Epithelial cell of umbilical artery (primary cell): ENCODE data around the gene KLHL33. TPM values are rescaled to one million over a fixed set of nuclear protein-coding genes. Genes with fewer than 3 reads are reported as not detected.

Experiments
- total RNA-seq: library from RNA; depleted of rRNA; stranded (reverse); fragments of >200 nt; gene quantifications from 2 replicates; pipeline ENCODE4 v1.2.3, GENCODE V29; 2014

KLHL33 gene, protein sequence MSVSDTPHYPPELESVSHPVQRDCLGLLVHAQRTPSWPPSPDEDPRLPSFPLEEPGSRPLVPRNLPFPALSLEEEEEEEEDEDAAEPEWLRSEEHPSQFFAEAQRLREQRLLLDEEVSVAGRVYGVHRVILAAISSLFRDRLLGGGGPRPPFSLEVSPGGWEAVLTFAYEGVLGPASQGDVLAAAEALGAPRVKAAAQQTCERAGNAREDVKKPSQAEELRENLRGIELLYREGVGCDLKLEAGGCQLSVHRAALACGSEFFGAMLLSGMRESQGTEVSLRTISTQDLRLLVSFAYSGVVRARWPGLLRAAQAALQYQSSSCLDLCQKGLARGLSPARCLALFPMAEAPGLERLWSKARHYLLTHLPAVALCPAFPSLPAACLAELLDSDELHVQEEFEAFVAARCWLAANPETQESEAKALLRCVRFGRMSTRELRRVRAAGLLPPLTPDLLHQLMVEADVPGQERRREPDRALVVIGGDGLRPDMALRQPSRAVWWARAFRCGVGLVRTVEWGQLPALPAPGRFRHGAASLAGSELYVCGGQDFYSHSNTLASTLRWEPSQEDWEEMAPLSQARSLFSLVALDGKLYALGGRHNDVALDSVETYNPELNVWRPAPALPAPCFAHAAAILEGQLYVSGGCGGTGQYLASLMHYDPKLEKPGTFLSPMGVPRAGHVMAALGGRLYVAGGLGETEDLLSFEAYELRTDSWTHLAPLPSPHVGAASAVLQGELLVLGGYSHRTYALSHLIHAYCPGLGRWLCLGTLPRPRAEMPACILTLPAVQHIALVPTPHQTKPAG
- not detected in 2 replicates for total RNA-seq

DNA sequence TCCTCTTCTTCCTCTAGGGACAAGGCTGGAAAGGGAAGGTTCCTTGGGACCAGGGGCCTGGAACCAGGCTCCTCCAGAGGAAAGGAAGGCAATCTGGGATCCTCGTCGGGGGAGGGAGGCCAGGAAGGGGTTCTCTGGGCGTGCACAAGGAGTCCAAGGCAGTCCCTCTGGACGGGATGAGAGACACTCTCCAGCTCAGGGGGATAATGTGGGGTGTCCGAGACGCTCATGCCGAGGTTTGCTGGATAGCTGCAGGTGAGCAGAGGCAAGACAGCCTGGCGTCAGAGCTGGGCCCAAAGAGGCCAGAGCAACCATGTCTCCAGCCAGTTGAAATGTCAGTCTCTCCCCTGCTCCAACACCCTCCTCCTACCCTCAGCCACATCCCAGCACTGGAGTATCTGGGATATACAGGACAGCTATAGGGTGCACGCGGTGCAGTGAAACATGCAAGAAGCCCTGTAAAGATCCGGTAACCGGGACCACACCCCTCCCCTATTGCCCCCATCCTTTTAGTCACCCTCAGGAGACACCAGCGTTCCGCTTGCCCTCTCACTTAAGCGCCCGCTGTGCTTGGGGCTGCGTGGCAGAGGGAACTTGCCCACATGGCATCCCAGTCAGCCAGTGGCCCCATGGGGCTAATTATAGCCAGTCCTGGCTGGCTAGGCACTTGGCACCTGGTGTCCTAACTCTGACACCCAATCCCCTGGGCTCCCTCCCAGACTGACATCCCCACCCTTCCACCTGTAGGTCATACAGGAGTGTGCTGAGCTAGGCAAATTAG lies at the start of gene KLHL33:
TSS of gene KLHL33 (minus strand) at position 585 of the 781 bp plus-strand sequence. CDS start at position 230, 355 bp downstream.

DNA sequence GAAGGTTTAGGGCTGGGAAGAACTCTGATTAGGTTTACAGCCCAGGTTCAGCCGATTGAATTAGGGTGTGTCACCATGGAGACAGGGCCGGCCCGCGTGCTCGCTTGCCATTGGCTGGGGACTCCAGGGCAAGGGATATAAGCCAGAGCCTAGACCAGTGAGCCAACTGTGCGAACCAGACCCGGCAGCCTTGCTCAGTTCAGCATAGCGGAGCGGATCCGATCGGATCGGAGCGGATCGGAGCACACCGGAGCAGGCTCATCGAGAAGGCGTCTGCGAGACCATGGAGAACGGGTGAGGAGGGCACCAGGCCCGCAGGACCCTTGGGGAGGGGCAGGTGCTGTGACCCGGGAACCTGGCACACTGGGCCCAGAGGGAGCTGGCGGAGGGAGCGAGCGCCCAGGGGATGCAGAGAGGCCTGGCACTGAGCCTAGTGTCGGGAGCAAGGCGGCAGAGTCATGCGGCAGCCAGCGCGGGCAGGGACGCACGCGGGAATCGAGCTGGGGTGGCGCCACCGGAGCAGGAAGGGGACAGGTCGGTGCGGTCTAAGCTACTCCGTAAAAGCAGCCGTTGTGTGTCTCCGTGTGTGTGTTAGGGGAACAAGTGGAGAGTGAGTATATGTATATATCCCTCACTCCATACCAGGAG lies 33.4 kb upstream of the KLHL33 start, which contains the start of gene PNP:
TSS of gene PNP (plus strand) at position 165 of the 648 bp plus-strand sequence. CDS start at position 284, 119 bp downstream.

DNA sequence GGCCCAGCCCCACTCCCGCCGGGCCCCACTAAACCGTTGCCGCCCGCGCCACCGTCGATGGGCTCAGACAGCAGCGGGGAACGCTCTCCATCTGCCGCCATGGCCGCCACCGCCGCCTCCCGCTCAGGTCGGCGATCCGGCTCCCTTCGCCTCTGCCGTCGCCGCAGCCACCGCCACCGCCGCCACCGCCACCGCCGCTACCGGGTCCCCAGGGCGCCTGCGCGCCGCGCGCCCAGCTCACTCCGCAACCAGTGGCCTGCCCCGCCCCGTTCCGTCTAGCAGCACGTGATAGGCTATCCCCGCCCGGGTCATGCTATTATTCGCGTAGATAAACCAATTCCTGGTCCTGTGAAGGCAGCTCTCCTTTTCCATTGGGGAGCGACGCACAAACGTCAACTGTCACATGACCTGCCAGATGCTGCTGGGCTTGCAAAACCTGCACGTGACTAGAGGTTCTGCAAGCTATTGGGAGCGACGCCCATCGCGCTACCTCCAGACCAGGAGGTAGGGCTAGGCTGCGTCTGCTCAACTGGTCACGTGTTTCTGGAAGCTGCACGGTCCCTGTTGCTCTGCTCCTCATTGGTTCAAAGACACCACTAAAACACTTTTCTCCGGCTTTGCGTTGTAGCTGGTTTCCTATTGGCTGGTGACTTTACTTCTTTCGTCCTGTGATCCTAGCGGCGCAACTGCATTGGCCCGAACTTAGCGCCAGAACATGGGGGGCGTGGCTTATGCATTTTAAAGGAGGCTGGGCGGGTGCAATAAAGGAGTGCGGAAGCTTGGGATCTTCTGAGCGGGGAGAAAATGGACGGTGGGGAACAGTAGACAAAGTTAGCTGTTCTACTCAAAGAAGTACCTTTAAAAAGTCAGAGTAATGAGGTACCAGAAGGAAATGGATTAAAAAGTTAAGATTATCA lies 25.5 kb upstream of the KLHL33 start, which contains the start of gene PIP4P1:
TSS of gene PIP4P1 (minus strand) at position 210 of the 917 bp plus-strand sequence. CDS start at position 101, 109 bp downstream.

DNA sequence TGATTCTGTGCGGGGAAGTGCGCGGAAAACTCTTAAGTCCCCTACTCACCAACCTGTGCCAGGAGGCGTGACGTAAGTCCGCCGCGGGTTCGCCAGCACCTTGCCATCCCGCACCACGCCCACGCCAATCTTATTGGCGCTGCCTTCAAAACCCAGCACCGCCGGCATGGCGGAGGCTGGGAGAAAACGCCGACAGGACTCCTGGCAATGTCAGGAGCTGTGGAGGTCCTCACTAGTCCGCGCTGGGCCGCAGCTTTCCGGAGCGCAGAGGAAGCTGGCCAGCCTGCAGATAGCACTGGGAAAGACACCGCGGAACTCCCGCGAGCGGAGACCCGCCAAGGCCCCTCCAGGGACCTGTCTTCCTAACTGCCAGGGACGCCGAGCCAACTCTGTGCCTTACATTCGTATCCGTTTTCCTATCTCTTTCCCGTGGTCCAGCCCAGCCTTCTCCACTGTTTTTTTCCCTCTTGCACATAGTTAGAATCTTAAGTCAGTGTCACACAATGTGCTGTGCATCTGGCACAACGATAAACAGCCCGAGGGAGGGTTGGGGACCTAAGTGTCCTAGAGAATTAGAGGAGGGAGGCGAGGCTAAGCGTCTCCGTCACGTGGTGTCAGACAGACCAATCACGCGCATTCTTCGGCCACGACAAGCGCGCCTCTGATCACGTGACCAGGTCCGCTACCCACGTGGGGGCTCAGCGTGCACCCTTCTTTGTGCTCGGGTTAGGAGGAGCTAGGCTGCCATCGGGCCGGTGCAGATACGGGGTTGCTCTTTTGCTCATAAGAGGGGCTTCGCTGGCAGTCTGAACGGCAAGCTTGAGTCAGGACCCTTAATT lies 18.8 kb upstream of the KLHL33 start, which contains the start of the genes APEX1 and OSGEP:
TSS of gene APEX1 (plus strand) at position 711 of the 839 bp plus-strand sequence. CDS start 420 bp downstream, outside the sequence.
TSS of gene OSGEP (minus strand) at position 297 of the 839 bp plus-strand sequence. CDS start at position 168, 129 bp downstream.

DNA sequence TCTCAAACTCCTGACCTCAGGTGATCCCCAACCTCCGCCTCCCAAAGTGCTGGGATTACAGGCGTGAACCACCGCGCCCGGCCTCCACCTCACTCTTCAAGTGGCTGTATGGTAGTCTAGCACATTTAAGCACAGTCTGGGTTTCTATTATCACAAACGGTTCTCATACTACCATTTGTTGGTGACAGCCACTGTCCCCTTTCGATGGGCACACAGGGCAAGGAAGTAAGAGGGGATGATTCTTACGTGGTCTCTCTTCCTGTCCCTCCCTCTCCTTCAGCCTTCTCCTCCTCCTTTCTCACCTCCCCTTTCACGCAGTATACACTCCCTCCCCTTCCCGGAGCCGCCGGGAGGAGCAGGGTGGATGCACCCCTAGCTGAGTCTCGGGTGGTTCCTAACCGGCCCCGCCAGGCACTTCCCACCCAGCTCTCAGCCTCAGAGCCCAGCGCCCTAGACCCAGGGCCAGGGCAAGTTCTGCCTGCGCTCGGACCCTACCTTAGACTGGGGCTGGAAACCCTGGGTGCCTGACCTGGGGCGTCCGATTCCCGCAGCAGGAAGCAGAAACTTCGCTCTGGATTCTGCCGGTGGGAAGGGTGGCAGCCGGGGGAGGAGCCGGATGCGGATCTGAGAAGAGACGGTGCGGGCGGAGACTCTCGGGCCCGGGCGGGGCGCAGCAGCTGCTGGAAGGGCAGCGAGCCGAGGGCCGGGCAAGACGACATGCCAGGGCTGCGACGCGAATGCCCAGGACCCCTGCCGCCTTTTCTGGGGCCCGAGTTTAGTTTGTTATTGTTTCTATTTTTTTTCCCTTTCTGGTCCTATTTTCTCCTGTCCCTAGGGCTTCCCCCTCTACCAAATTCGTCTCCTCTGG lies 22.9 kb downstream of the KLHL33 start, which contains the start of gene TEP1:
TSS of gene TEP1 (minus strand) at position 626 of the 868 bp plus-strand sequence. CDS start 5,062 bp downstream, outside the sequence.

Other genes with a start within 250 kb of the KLHL33 start
- not detected in 2 replicates for gene OR11G2, start 245.3 kb downstream of the KLHL33 start, total RNA-seq
- gene OR11H6, start 212.5 kb downstream of the KLHL33 start, total RNA-seq = not detected in 2 replicates
- not detected in 2 replicates for gene OR11H7, start 207.2 kb downstream of the KLHL33 start, total RNA-seq
- gene OR11H4, start 196.9 kb downstream of the KLHL33 start, total RNA-seq = not detected in 2 replicates
- gene TTC5, start 130.2 kb downstream of the KLHL33 start, total RNA-seq = 26.0 and 79.2 TPM in 2 replicates
- 36.2 and 50.7 TPM in 2 replicates for gene CCNB1IP1, start 102.9 kb downstream of the KLHL33 start, total RNA-seq
- gene PARP2, start 92.5 kb downstream of the KLHL33 start, total RNA-seq = 8.8 and 10.5 TPM in 2 replicates
- gene TEP1, start 22.7 kb downstream of the KLHL33 start, total RNA-seq = 12.3 and 18.2 TPM in 2 replicates
- 44.8 and 46.2 TPM in 2 replicates for gene OSGEP, start 18.6 kb upstream of the KLHL33 start, total RNA-seq
- 104 and 113 TPM in 2 replicates for gene APEX1, start 19.1 kb upstream of the KLHL33 start, total RNA-seq
- 18.8 and 21.9 TPM in 2 replicates for gene PIP4P1, start 25.3 kb upstream of the KLHL33 start, total RNA-seq
- 248 and 374 TPM in 2 replicates for gene PNP, start 33.2 kb upstream of the KLHL33 start, total RNA-seq
- gene RNASE10, start 69.4 kb upstream of the KLHL33 start, total RNA-seq = 0.32 TPM in 1 of 2 replicates, not detected in the other
- not detected in 2 replicates for gene RNASE9, start 124.9 kb upstream of the KLHL33 start, total RNA-seq
- gene RNASE11, start 151.8 kb upstream of the KLHL33 start, total RNA-seq = not detected in 2 replicates
- not detected in 2 replicates for gene RNASE12, start 155.2 kb upstream of the KLHL33 start, total RNA-seq
- not detected in 2 replicates for gene OR6S1, start 205.5 kb upstream of the KLHL33 start, total RNA-seq
- 4.1 and 6.8 TPM in 2 replicates for gene RNASE4, start 248.4 kb upstream of the KLHL33 start, total RNA-seq